GM21529 (cell line): ENCODE results near the gene PCDHB12.
"Not testable (repeated sequence)": the region's sequence is repeated elsewhere in the genome, so short reads cannot be mapped to it uniquely, and the experiment has no call there.

ENCODE experiments used
- ATAC-seq: cut with Tn5 transposase; IDR thresholded peaks from one replicate; pipeline ENCODE4 v1.9.1; 2021; ENCODE audit not compliant: unreplicated experiment

PCDHB12 gene

GRCh38 chr5:141201646-141202045 lies 6.9 kb upstream of the PCDHB12 start:
- not testable (repeated sequence) for ATAC-seq

DNA sequence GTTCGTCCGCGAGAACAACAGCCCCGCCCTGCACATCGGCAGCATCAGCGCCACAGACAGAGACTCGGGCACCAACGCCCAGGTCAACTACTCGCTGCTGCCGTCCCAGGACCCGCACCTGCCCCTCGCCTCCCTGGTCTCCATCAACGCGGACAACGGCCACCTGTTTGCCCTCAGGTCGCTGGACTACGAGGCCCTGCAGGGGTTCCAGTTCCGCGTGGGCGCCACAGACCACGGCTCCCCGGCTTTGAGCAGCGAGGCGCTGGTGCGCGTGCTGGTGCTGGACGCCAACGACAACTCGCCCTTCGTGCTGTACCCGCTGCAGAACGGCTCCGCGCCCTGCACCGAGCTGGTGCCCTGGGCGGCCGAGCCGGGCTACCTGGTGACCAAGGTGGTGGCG lies 1.8 kb downstream of the PCDHB12 start:
- ATAC-seq, result not testable (repeated sequence)

- not testable (repeated sequence) for ATAC-seq
These were observed 2.3 kb downstream of the PCDHB12 start for GRCh38 chr5:141210849-141211248.

GRCh38 chr5:141213656-141214339 lies 5.3 kb downstream of the PCDHB12 start, which contains the start of gene PCDHB13:
Gene PCDHB13, plus strand, starts transcription at chr5:141213919. Its CDS starts 205 bp downstream, at chr5:141214124.
- not testable (repeated sequence) for ATAC-seq

GRCh38 chr5:141214583-141214982 lies 6.1 kb downstream of the PCDHB12 start:
- not testable (repeated sequence) for ATAC-seq

- not testable (repeated sequence) for ATAC-seq
These were observed 7.0 kb downstream of the PCDHB12 start for GRCh38 chr5:141215504-141215903.

- not testable (repeated sequence) for ATAC-seq
These were observed 7.5 kb downstream of the PCDHB12 start for GRCh38 chr5:141216035-141216434.

DNA sequence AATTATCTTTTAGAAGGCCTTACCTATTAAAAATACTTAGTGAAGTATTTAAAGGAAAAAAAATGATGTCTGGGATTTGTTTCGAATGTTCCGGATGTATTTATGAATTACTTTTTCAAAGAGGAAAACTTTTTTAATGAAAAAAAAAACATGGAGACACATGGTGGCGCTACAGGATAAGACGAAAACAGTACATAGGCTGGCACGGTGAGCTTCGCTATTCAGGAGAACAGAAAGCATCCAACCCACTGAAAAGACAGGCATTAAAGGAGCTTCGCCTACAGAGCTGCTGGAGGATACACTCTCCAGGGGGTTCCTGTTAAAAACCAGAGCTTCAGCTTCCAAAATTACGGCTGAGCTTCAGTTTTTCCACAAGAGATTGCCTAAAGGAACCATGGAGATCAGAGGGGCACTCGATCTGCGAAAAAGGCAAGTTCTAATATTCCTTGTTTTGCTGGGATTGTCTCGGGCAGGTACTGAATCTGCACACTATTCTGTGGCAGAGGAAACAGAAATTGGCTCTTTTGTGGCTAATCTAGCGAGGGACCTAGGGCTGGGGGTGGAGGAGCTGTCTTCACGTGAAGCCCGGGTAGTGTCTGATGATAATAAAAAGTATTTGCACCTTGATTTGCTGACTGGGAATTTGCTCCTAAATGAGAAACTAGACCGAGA lies 14.7 kb downstream of the PCDHB12 start, which contains the start of gene PCDHB14:
PCDHB14 (plus strand) TSS at position 232 of the 672 bp plus-strand sequence; CDS start at position 395, 163 bp downstream.
- ATAC-seq, result no peak

DNA sequence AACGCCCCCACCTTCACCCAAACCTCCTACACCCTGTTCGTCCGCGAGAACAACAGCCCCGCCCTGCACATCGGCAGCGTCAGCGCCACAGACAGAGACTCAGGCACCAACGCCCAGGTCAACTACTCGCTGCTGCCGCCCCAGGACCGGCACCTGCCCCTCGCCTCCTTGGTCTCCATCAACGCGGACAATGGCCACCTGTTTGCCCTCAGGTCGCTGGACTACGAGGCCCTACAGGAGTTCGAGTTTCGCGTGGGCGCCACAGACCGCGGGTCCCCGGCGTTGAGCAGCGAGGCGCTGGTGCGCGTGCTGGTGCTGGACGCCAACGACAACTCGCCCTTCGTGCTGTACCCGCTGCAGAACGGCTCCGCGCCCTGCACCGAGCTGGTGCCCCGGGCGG lies 16.3 kb downstream of the PCDHB12 start:
- not testable (repeated sequence) for ATAC-seq

DNA sequence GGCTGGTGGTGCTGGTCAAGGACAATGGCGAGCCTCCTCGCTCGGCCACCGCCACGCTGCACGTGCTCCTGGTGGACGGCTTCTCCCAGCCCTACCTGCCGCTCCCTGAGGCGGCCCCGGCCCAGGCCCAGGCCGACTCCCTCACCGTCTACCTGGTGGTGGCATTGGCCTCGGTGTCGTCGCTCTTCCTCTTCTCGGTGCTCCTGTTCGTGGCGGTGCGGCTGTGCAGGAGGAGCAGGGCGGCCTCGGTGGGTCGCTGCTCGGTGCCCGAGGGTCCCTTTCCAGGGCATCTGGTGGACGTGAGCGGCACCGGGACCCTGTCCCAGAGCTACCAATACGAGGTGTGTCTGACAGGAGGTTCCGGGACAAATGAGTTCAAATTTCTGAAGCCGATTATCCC lies 16.9 kb downstream of the PCDHB12 start:
- ATAC-seq, result not testable (repeated sequence)

DNA sequence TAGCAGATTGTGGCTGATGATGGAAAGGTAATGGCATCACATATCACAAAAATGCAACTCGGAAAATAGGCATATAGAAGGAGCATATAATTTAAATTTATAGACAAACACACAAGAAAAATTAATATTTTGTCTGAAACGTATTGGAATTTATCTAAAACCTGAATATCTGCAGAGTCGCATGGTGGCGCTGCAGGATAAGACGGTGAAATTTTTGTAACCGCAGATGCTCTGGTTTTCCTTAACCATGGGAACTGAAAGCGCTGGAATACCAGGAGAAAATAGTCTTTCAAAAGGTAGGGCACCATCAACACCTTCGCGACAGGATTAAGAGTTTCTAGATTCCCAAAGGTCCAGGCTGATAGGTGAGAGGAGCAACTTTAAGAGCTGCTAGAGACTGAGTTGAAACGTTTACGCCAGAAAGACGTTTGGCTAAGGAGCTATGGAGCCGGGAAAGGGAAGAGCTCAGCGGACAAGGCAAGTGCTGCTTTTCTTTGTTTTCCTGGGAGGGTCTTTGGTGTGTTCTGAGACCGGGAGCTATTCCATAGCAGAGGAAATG lies 25.7 kb downstream of the PCDHB12 start:
- ATAC-seq, result no peak

GRCh38 chr5:141235922-141236321 lies 27.4 kb downstream of the PCDHB12 start:
- ATAC-seq, result not testable (repeated sequence)

- ATAC-seq, result no peak
These were observed 28.2 kb downstream of the PCDHB12 start for GRCh38 chr5:141236516-141237313.

DNA sequence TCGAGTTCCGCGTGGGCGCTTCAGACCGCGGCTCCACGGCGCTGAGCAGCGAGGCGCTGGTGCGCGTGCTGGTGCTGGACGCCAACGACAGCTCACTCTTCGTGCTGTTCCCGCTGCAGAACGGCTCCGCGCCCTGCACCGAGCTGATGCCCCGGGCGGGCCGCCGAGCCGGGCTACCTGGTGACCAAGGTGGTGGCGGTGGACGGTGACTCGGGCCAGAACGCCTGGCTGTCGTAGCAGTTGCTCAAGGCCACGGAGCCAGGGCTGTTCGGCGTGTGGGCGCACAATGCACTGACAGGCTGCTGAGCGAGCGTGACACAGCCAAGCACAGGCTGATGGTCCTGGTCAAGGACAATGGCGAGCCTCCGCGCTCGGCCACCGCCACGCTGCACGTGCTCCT lies 33.0 kb downstream of the PCDHB12 start:
- ATAC-seq, result no peak

DNA sequence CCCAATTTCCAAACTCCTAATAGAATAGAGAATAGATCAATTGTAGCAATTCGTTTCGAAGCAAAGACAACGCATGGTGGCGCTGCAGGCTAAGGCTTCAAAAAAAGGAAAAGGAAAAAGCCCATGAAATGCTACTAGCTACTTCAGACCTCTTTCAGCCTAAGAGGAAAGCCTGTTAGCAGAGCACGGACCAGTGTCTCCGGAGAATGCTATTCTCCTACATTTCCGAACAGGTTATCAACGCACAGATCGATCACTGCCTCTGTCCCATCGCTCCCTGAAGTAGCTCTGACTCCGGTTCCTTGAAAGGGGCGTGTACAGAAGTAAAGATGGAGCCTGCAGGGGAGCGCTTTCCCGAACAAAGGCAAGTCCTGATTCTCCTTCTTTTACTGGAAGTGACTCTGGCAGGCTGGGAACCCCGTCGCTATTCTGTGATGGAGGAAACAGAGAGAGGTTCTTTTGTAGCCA lies 36.8 kb downstream of the PCDHB12 start, which contains the start of gene PCDHB15:
PCDHB15 (plus strand) TSS at position 146 of the 468 bp plus-strand sequence; CDS start at position 330, 184 bp downstream.
- ATAC-seq, result no peak

GRCh38 chr5:141246971-141247370 lies 38.5 kb downstream of the PCDHB12 start:
- not testable (repeated sequence) for ATAC-seq

- not testable (repeated sequence) for ATAC-seq
These were observed 38.9 kb downstream of the PCDHB12 start for GRCh38 chr5:141247434-141247833.

DNA sequence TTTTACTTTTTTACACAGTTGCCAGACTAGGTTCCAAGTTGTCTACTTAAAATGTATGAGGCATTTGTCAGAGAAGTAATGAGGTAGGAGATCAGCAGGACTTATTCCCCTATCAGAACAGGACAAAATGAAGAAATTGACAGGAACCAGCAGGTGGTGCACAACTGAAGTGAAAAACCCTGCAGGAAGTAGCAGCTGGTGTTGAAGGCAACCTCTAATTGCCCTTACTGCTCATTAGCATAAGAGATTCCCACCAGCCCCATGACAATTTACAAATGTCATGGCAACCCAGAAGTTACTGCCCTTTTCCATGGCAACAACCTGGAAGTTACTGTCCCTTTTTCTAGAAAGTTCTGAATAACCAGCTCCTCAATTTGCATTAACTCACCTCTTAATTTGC lies 42.1 kb downstream of the PCDHB12 start:
- no peak for ATAC-seq

- no peak for ATAC-seq
These were observed 49.9 kb downstream of the PCDHB12 start for GRCh38 chr5:141258464-141258863.

DNA sequence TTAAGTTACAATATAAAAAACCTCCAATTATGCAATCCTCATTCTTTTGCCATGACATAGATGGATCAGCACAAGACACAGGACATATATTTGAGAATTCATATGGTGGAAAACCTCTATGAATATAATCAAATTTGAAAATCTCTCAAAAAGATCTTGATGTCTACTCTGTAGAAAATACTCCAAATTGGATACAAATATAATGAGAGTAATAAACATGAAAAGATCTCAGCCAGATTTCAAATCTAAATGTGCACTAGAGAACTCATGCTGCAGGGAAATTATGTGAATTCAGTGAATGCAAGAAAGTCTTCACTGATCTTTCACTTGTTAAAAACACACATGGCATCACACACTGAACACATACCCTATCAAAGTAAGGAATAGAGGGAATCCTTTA lies 50.4 kb downstream of the PCDHB12 start:
- ATAC-seq, result no peak
